GM19351 (cell line): Measurements from ENCODE around the gene OSBPL5.

Source experiments
- ATAC-seq: cut with Tn5 transposase; IDR thresholded peaks from one replicate; pipeline ENCODE4 v1.9.1; 2021; ENCODE audit warnings: mild to moderate bottlenecking, moderate library complexity; ENCODE audit not compliant: unreplicated experiment

The OSBPL5 gene

GRCh38 chr11:3041699-3042441 is 123.2 kb downstream of the OSBPL5 start:
- ATAC-seq, result no peak

- ATAC-seq, result no peak
Measured at GRCh38 chr11:3040881-3041280, 124.2 kb downstream of the OSBPL5 start.

- ATAC-seq, result no peak
Measured at GRCh38 chr11:3037945-3038271, 127.2 kb downstream of the OSBPL5 start.
